ENCODE data around the gene RBP7. TPM values are rescaled to one million over a fixed set of nuclear protein-coding genes. Genes with fewer than 3 reads are reported as not detected.

RBP7 gene
- total and polyA plus RNA-seq, 10 of the 15 experiments (the other 5 are each of a cell fraction or from before 2014, with no cell fraction given): 0.20 TPM; not detected in 9

DNA sequence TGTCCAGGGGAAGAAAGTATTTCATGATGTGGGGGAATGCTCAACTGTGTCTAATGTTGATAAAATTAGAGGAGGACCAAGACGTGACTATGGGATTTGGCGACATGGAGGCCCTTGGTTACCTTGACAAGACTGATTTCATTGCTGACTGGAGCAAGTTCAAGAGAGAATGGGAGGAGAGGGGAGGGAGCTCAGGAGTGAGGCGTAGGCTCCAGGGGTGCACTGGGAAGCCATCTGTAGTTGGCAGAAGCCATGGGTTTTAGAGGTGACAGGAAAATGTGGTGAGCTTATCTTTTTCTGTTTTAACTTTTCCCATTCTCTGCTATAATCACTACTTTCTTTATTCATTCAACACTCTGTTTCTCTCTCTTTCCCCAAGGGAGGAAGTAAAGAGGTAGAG, 51.6 kb downstream of the RBP7 start:
- Histone ChIP-seq H3K9me3 (replicated peaks; ENCODE audit: control insufficient read depth, insufficient read depth, low read length) (no peaks in the 10 kb centered on the region), H3K27ac (ENCODE audit: control insufficient read depth, insufficient read depth) (no peak overlapping the region), H2AFZ (ENCODE audit: control insufficient read depth, low read depth, low read length) (no peak overlapping the region), H3K36me3 (ENCODE audit: control insufficient read depth in 2 of 2, insufficient read depth in 2 of 2, low read length in 1 of 2) (peaks cover 0 to 13% of the 10 kb centered on the region in 2 experiments), H3K79me2 (ENCODE audit: control insufficient read depth, insufficient read depth, low read length) (peaks cover 14% of the 10 kb centered on the region), H3K27me3 (replicated peaks in 1 of 2; ENCODE audit: control insufficient read depth in 2 of 2, insufficient read depth in 2 of 2, low read length in 1 of 2) (no peaks in the 10 kb centered on the region), H3K4me3 (no peak overlapping the region), H3K9ac (ENCODE audit: control insufficient read depth, insufficient read depth, low read length) (no peak overlapping the region), H4K20me1 (ENCODE audit: control insufficient read depth, insufficient read depth) (no peaks in the 10 kb centered on the region), H3K4me1 (ENCODE audit: control insufficient read depth, insufficient read depth, low read length) (no peaks in the 10 kb centered on the region), H3K4me2 (ENCODE audit: control insufficient read depth, insufficient read depth) (no peak overlapping the region)
- in situ Hi-C loops (cut with MboI): no loop called here
- DNase-seq (ENCODE audit: low read depth, low spot score): no peak
- ChIA-PET CTCF (no interaction called here), SMC1A (ENCODE audit: uncharacterized antibody, unreplicated experiment) (no interaction called here), POLR2A (no interaction called here), RAD21 (ENCODE audit: unreplicated experiment) (no interaction called here)
- no TSS peak for BruUV-seq (replicated peaks)
- intact Hi-C loops (cut with micrococcal nuclease; ENCODE audit: unreplicated experiment): no loop called here
- no peak for FAIRE-seq
- no peak for ATAC-seq
- TF ChIP-seq NRF1 (conservative IDR thresholded peaks at IDR 0.05; ENCODE audit: low read depth, low read length) (no peak), SREBF1 (IDR thresholded peaks at IDR 0.05; ENCODE audit: low read length) (no peak), MEF2A (IDR thresholded peaks at IDR 0.05; ENCODE audit: insufficient read depth, low read depth, low read length) (no peak), BMI1 (IDR thresholded peaks at IDR 0.05; ENCODE audit: borderline replicate concordance) (no peak), RELA (IDR thresholded peaks at IDR 0.05; ENCODE audit: borderline replicate concordance, partially characterized antibody) (no peak), HDAC6 (IDR thresholded peaks at IDR 0.05; ENCODE audit: unreplicated experiment) (no peak), ESRRA (IDR thresholded peaks at IDR 0.05; ENCODE audit: low read length) (no peak), ZNF274 (IDR thresholded peaks at IDR 0.05; ENCODE audit: insufficient read depth, insufficient read length) (no peak)
- TF ChIP-seq, protein P1, sequence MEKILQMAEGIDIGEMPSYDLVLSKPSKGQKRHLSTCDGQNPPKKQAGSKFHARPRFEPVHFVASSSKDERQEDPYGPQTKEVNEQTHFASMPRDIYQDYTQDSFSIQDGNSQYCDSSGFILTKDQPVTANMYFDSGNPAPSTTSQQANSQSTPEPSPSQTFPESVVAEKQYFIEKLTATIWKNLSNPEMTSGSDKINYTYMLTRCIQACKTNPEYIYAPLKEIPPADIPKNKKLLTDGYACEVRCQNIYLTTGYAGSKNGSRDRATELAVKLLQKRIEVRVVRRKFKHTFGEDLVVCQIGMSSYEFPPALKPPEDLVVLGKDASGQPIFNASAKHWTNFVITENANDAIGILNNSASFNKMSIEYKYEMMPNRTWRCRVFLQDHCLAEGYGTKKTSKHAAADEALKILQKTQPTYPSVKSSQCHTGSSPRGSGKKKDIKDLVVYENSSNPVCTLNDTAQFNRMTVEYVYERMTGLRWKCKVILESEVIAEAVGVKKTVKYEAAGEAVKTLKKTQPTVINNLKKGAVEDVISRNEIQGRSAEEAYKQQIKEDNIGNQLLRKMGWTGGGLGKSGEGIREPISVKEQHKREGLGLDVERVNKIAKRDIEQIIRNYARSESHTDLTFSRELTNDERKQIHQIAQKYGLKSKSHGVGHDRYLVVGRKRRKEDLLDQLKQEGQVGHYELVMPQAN (conservative IDR thresholded peaks at IDR 0.05): no peak
- 81% methylated on average over 3 of the region's 3 CpGs for WGBS (ENCODE audit: insufficient coverage, insufficient replicate concordance, low lambda C conversion rate, missing lambda C conversion rate)
